HepG2 (cell line): ENCODE measurements around the gene AAMP. TPM values are rescaled to one million over a fixed set of nuclear protein-coding genes. Genes with fewer than 3 reads are reported as not detected.
A peak's percentile ranks its signal among the peaks of the same experiment; 100 is the strongest.

ENCODE experiments used
- JUNB ChIP-seq: sonication (generic); formaldehyde crosslinking; IDR thresholded peaks from 2 replicates; pipeline ENCODE4 v1.8.0; 2022; ENCODE audit warnings: missing genetic modification reagents, mild to moderate bottlenecking, borderline replicate concordance
- KLF15 ChIP-seq: sonication (generic); formaldehyde crosslinking; IDR thresholded peaks from 2 replicates; pipeline ENCODE4 v1.8.1; 2023; ENCODE audit warnings: borderline replicate concordance, mild to moderate bottlenecking, inconsistent platforms, missing genetic modification reagents, mixed read lengths
- MAFK ChIP-seq, 2 experiments: IDR thresholded peaks in 1 of 2; conservative IDR thresholded peaks in 1 of 2; 2 replicates each; pipeline ENCODE4 v1.6.1; 2011; ENCODE audit warnings: improper control_type of control experiment in 2 of 2, low read length in 2 of 2
- MEIS1 ChIP-seq: sonication (generic); formaldehyde crosslinking; IDR thresholded peaks from 2 replicates; pipeline ENCODE4 v1.9.0; 2021; ENCODE audit warnings: mild to moderate bottlenecking, missing genetic modification reagents, moderate library complexity, borderline replicate concordance
- MIXL1 ChIP-seq: IDR thresholded peaks from 2 replicates; pipeline ENCODE4 v1.6.1; 2016
- NFE2L1 ChIP-seq: sonication (generic); formaldehyde crosslinking; IDR thresholded peaks from 2 replicates; pipeline ENCODE4 v1.4.0; 2020; ENCODE audit warnings: missing genetic modification reagents, mild to moderate bottlenecking, borderline replicate concordance
- PHF8 ChIP-seq: sonication (generic); formaldehyde crosslinking; IDR thresholded peaks from 2 replicates; pipeline ENCODE4 v1.5.0; 2020; ENCODE audit warnings: missing genetic modification reagents
- THYN1 ChIP-seq: sonication (generic); formaldehyde crosslinking; IDR thresholded peaks from 2 replicates; pipeline ENCODE4 v1.8.1; 2023; ENCODE audit warnings: low read depth, mild to moderate bottlenecking, moderate library complexity, missing genetic modification reagents, borderline replicate concordance
- ZNF230 ChIP-seq: sonication (generic); formaldehyde crosslinking; IDR thresholded peaks from 2 replicates; pipeline ENCODE4 v1.4.0; 2020; ENCODE audit warnings: mild to moderate bottlenecking, missing genetic modification reagents
- ZNF564 ChIP-seq: sonication (generic); formaldehyde crosslinking; IDR thresholded peaks from 2 replicates; pipeline ENCODE4 v1.8.1; 2023; ENCODE audit warnings: mild to moderate bottlenecking, missing genetic modification reagents
- ZNF629 ChIP-seq: sonication (generic); formaldehyde crosslinking; conservative IDR thresholded peaks from 2 replicates; pipeline ENCODE4 v1.5.0; 2020; ENCODE audit warnings: missing genetic modification reagents
- ZNF703 ChIP-seq: sonication (generic); formaldehyde crosslinking; IDR thresholded peaks from 2 replicates; pipeline ENCODE4 v1.5.1; 2020; ENCODE audit warnings: missing genetic modification reagents, mild to moderate bottlenecking, moderate library complexity, borderline replicate concordance
- ZNF883 ChIP-seq: sonication (generic); formaldehyde crosslinking; IDR thresholded peaks from 2 replicates; pipeline ENCODE4 v1.5.1; 2020; ENCODE audit warnings: mild to moderate bottlenecking, missing genetic modification reagents; ENCODE audit errors: not compliant biosample characterization
- polyA plus RNA-seq, 8 experiments: library from polyadenylated mRNA; depleted of rRNA in 3 of 8; stranded (reverse) in 7 of 8; unstranded in 1 of 8; fragments of >200 nt; fragmentation: Illumina TruSeq in 4 of 8; extraction: Trizol in 4 of 8; gene quantifications; 2 replicates each; pipeline versions ENCODE4 v1.2.1 to v1.2.3, GENCODE V29; 2011 to 2016; ENCODE audit warnings: low read depth in 4 of 8, missing spikeins in 1 of 8, mixed read lengths in 1 of 8; ENCODE audit not compliant: insufficient read depth in 1 of 8
- total RNA-seq, 5 experiments: library from RNA; depleted of rRNA; stranded (reverse); fragments of >200 nt; fragmentation: Illumina TruSeq; extraction: Trizol; gene quantifications; 2 replicates each; pipeline ENCODE4 v1.2.3, GENCODE V29; 2016; ENCODE audit warnings: low read depth in 1 of 5
- TF ChIP-seq, protein P1 (sequence below): sonication (generic); formaldehyde crosslinking; IDR thresholded peaks from 2 replicates; pipeline ENCODE4 v1.4.0; 2020; ENCODE audit warnings: missing genetic modification reagents, borderline replicate concordance
- TF ChIP-seq, protein P2 (sequence below): sonication (generic); formaldehyde crosslinking; IDR thresholded peaks from 2 replicates; pipeline ENCODE4 v1.5.1; 2020; ENCODE audit warnings: mild to moderate bottlenecking, missing genetic modification reagents, moderate library complexity
- TF ChIP-seq, protein P3 (sequence below): fragments of 450-650 bp; IDR thresholded peaks from 2 replicates; pipeline ENCODE4 v1.6.1; 2017; ENCODE audit warnings: mild to moderate bottlenecking

Gene AAMP
- total and polyA plus RNA-seq, 2 of the 13 experiments (the other 11 are each of a cell fraction or from before 2014, with no cell fraction given): 110 to 186 TPM

DNA sequence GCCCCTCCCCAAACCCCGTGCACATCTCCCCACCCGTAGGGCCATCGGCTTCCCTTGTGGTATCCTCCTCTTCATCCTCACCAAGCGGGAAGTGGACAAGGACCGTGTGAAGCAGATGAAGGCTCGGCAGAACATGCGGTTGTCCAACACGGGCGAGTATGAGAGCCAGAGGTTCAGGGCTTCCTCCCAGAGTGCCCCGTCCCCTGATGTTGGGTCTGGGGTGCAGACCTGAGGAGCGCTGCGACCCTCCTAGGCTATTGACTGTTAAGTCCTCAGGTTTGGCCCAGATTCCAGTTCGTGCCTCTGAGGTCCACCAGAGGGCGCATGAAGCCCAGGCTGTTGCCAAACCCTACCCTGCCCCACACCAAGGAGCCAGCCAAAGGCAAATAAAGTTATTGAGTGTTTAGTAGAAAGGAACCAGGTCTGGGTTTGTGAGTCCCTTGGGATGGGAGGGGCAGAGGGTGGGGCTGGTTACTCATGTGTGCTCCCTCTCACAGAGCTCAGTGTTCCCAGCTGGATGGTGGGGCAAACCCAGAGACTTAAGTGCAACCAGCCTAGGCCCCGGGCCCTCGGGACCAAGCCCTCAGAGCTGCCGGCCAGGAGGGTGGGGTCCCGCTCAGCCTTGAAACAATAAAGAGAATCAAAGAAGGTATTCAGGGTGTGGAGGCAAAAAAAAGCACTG lies 2.7 kb upstream of the AAMP start (continued):
- TF ChIP-seq, protein P1, sequence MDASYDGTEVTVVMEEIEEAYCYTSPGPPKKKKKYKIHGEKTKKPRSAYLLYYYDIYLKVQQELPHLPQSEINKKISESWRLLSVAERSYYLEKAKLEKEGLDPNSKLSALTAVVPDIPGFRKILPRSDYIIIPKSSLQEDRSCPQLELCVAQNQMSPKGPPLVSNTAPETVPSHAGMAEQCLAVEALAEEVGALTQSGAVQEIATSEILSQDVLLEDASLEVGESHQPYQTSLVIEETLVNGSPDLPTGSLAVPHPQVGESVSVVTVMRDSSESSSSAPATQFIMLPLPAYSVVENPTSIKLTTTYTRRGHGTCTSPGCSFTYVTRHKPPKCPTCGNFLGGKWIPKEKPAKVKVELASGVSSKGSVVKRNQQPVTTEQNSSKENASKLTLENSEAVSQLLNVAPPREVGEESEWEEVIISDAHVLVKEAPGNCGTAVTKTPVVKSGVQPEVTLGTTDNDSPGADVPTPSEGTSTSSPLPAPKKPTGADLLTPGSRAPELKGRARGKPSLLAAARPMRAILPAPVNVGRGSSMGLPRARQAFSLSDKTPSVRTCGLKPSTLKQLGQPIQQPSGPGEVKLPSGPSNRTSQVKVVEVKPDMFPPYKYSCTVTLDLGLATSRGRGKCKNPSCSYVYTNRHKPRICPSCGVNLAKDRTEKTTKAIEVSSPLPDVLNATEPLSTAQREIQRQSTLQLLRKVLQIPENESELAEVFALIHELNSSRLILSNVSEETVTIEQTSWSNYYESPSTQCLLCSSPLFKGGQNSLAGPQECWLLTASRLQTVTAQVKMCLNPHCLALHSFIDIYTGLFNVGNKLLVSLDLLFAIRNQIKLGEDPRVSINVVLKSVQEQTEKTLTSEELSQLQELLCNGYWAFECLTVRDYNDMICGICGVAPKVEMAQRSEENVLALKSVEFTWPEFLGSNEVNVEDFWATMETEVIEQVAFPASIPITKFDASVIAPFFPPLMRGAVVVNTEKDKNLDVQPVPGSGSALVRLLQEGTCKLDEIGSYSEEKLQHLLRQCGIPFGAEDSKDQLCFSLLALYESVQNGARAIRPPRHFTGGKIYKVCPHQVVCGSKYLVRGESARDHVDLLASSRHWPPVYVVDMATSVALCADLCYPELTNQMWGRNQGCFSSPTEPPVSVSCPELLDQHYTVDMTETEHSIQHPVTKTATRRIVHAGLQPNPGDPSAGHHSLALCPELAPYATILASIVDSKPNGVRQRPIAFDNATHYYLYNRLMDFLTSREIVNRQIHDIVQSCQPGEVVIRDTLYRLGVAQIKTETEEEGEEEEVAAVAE (CRISPR knock-in tag): no peak
- no peak for TF ChIP-seq THYN1 (CRISPR knock-in tag)
- no peak for TF ChIP-seq NFE2L1 (CRISPR knock-in tag)
- TF ChIP-seq ZNF629 (CRISPR knock-in tag): no peak
- no peak for TF ChIP-seq ZNF230
- TF ChIP-seq JUNB (CRISPR knock-in tag): no peak
- no peak for TF ChIP-seq MIXL1 (CRISPR knock-in tag)
- 0 out of 2 replicates have a peak, but pooled peaks have one; percentile 52 for TF ChIP-seq ZNF564
- TF ChIP-seq, protein P2, sequence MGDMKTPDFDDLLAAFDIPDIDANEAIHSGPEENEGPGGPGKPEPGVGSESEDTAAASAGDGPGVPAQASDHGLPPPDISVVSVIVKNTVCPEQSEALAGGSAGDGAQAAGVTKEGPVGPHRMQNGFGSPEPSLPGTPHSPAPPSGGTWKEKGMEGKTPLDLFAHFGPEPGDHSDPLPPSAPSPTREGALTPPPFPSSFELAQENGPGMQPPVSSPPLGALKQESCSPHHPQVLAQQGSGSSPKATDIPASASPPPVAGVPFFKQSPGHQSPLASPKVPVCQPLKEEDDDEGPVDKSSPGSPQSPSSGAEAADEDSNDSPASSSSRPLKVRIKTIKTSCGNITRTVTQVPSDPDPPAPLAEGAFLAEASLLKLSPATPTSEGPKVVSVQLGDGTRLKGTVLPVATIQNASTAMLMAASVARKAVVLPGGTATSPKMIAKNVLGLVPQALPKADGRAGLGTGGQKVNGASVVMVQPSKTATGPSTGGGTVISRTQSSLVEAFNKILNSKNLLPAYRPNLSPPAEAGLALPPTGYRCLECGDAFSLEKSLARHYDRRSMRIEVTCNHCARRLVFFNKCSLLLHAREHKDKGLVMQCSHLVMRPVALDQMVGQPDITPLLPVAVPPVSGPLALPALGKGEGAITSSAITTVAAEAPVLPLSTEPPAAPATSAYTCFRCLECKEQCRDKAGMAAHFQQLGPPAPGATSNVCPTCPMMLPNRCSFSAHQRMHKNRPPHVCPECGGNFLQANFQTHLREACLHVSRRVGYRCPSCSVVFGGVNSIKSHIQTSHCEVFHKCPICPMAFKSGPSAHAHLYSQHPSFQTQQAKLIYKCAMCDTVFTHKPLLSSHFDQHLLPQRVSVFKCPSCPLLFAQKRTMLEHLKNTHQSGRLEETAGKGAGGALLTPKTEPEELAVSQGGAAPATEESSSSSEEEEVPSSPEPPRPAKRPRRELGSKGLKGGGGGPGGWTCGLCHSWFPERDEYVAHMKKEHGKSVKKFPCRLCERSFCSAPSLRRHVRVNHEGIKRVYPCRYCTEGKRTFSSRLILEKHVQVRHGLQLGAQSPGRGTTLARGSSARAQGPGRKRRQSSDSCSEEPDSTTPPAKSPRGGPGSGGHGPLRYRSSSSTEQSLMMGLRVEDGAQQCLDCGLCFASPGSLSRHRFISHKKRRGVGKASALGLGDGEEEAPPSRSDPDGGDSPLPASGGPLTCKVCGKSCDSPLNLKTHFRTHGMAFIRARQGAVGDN (CRISPR knock-in tag): peak; percentile 72
- no peak; the same call in 1 of the 2 replicates for TF ChIP-seq PHF8 (CRISPR knock-in tag)
- TF ChIP-seq, protein P3, sequence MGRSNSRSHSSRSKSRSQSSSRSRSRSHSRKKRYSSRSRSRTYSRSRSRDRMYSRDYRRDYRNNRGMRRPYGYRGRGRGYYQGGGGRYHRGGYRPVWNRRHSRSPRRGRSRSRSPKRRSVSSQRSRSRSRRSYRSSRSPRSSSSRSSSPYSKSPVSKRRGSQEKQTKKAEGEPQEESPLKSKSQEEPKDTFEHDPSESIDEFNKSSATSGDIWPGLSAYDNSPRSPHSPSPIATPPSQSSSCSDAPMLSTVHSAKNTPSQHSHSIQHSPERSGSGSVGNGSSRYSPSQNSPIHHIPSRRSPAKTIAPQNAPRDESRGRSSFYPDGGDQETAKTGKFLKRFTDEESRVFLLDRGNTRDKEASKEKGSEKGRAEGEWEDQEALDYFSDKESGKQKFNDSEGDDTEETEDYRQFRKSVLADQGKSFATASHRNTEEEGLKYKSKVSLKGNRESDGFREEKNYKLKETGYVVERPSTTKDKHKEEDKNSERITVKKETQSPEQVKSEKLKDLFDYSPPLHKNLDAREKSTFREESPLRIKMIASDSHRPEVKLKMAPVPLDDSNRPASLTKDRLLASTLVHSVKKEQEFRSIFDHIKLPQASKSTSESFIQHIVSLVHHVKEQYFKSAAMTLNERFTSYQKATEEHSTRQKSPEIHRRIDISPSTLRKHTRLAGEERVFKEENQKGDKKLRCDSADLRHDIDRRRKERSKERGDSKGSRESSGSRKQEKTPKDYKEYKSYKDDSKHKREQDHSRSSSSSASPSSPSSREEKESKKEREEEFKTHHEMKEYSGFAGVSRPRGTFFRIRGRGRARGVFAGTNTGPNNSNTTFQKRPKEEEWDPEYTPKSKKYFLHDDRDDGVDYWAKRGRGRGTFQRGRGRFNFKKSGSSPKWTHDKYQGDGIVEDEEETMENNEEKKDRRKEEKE: no peak
- no peak for TF ChIP-seq KLF15 (CRISPR knock-in tag)
- no peak for TF ChIP-seq MEIS1 (CRISPR knock-in tag)
- TF ChIP-seq ZNF883 (CRISPR knock-in tag): peak; percentile 27
- TF ChIP-seq MAFK (conservative IDR thresholded peaks at IDR 0.05 in 1 of 2, IDR thresholded peaks at IDR 0.05 in 1 of 2; ENCODE audit: low read length in 2 of 2): no peak
- TF ChIP-seq ZNF703 (CRISPR knock-in tag): no peak
